HG03432 (cell line): ENCODE results near the gene GPSM1.

Experiments used
- ATAC-seq: cut with Tn5 transposase; IDR thresholded peaks from one replicate; pipeline ENCODE4 v1.9.1; 2021; ENCODE audit warnings: mild to moderate bottlenecking, moderate library complexity; ENCODE audit not compliant: unreplicated experiment

The GPSM1 gene

DNA sequence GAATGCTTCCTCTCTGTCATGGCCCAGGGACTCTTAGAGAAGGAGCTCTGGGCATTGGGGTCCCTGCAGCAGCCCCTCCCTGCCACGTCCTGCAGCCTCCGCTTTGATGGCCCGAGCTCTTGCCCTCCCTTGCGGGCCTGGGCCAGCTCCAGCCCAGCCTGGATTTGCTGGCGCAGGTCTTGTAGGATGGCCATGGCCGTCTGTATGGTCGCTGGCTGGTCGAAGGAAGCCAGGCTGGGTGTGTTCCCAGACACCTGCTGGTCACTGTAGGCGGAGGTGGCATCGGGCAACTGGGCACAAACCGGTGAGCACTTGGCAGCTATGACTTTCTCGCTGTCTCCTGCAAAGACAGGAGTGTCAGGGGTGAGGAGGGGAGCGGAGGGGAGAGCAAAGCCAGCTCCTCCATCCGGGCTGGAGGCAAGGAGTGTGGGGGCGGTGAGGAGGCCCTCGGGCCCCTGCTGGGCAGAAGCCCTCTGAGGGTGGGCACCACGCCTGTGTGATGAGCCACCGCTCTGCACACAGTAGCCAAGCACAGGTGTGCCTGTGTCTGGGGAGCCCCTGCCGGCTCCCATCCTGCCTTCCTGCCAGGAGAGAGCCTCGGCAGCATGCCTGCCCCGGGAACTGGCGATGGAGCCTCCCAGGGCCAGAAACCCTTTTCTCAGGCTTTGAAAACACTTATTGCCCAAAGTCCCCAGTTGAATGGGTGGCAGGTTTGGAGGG, 35.9 kb upstream of the GPSM1 start:
- ATAC-seq = no peak

DNA sequence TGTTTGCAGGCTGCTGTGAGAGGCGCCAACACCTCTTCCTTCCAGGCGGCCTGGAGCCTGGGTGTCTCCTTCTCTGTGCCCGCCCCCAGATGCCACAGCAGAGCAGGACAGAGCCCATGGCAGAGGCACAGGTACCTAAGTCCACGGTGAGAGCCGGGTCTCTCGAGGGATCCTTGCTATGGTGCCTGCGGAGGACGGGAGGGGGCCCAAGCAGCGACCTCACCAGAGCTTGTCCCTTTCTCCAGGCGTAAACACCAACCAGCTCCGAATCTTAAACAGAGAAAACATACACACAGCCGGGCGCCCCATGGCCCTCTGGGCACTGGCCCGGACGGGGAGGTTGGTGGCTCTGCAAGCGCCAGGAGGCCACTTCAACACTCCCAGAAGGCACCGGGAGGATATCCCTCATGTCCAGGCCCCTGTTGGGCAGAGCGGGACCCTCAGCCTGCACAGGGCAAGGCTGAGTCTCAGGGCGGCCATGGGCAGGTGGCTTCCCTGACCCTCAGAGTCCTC, 35.3 kb upstream of the GPSM1 start:
- no peak for ATAC-seq

DNA sequence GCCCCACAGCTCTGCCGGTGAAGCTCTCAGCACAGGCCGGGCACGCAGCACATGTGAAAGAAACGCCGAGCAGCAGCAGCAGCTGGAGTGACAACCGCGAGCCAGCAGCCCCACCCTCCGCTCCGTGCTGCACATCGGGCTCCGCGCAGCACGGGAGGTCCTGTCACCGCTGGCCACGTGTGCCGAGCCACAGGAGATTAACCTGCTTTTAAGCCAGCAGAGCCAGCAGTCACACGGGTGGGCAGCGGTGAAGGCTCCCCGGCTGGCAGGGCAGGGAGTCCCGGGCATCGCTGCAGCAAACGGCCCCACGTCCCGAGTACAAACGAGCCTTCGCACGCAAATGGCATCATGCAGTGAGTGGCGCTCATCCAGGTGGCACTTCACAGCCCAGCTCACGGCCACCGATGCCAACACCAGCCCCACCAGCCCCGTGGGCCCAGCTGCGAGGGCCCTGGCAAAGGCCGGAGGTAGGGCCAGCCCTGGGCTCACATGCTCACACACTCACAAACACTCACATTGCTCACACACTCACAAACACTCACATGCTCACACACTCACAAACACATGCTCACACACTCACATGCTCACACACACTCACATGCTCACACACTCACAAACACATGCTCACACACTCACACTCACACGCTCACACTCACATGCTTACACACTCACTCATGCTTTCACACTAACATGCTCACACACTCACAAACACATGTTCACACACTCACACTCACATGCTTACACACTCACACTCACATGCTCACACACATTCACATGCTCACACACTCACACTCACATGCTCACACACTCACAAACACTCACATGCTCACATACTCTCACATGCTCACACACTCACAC, 34.5 kb upstream of the GPSM1 start:
- ATAC-seq = no peak

DNA sequence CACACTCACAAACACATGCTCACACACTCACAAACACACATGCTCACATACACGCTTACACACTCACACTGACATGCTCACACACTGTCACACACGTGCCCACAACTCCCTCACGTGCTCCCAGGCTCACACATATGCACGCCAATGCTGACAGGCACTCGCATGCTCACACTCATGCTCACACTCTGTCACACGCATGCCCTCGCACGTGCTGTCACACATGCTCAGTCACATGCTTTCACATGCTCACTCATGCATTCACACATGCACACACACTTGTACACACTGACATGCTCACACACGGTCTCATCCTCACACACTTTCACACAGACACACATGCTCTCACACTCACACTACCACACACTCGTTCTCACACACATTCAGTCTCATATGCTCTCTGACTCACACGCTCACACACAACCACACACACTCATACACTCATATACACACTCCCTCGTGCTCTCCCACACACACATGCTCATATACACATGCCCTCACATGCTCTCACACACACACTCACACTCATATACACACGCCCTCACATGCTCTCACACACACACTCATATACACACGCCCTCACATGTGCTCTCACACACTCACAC, 33.8 kb upstream of the GPSM1 start:
- no peak for ATAC-seq

DNA sequence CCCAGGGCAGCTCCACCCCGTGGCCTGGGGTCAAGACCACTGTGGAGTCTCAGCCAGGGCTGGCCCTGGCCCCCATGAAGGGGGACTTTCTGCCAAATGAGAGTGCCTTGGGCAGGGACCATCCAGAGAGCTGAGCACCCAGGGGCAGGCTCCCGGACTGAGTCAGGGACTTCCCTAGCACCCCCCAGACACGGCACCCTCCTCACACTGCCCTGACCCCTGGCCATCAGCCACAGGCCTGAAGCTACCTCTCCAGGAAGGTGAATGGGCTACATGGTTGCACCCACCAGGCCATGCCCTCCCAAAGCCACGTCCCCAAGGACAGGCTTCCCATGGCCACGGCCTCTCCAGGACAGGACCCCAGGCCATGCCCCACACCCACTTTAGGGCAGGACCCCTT, 32.9 kb upstream of the GPSM1 start:
- no peak for ATAC-seq

DNA sequence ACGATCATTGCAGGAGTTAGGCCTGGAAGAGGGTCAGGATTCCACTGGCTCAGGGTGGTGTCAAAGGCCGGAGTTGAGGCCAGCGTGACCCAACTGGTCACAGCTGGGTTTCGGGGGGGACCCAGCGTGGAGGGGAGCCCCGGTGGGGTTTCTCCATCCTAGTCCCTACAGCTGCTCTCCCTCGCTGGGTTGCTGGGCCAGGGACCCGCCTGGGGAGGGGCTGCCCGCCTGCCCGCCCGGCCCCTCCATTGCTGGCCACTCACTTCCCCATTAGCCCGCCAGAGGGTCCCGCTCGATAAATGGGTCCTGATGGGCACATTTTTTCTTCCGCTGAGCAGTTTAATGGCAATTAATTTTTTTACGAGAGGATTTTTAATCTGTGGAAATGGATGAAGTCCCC, 32.3 kb upstream of the GPSM1 start:
- ATAC-seq = no peak

DNA sequence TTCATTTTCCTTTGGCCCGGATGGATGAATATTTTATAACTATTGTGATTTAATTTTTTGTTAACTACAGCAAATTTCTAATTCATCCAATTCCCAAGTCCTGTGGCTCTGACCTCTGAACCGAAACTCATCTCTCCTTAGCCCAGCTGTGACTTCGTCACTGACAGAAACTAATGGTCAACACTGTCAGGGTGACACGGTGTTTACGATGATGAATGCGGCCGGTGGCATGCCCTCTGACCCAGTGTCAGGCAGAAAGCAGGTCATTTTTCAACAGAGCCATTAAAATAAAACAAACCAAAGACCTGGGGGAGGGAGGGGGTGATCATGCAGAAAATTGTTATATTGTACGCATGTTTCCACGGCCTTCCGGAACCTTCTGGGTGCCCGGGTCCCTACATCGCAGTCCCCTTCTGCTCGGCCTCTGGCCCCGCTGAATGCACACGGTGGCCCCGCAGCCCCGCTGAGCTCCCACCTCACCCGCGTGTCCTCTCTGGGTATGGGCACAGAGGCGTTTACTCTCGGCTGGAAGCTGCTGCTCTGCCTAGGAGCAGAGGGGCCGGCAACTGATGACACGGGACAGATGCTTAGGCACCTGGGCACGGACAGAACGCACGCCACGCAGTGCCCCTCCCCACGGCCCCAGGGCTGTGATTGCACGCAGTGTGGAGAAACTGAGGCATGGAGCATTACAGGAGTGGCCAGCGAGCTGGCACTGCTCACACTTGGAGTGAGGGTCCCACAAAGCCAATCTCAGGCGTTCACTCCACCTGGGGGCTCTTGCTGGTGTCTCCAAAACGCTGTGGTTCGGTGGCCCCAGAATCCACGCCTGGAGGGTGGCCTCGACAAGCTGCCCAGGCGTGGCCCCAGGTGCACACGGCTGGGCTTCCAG, 31.6 kb upstream of the GPSM1 start:
- ATAC-seq = no peak

DNA sequence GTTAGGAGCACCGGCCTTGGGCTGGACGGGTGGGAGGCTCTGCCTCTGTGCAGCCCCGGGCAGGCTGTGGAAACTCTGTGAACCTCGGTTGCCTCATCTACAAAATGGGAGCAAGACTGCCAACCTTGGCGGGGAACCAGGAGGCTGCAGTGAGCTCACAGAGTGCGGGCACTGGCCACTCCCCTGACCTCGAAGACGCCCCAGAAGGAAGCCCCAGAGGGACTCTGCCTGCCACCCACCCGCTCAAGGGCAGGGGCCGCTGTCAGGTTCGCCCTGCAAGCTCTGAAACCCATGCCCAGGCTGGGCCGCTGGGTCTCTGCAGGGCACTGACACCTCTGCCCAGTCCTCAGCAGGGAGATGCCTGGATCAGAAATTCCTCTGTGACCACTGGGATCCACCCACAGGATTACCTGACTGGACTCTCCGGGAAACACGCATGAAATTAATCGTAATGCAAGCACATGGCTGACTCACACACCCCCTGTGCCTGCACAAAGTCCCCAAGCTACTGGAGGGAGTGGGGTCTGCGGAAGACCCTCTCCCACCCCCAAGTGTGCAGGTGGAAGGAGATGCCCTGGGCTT, 30.8 kb upstream of the GPSM1 start:
- no peak for ATAC-seq

DNA sequence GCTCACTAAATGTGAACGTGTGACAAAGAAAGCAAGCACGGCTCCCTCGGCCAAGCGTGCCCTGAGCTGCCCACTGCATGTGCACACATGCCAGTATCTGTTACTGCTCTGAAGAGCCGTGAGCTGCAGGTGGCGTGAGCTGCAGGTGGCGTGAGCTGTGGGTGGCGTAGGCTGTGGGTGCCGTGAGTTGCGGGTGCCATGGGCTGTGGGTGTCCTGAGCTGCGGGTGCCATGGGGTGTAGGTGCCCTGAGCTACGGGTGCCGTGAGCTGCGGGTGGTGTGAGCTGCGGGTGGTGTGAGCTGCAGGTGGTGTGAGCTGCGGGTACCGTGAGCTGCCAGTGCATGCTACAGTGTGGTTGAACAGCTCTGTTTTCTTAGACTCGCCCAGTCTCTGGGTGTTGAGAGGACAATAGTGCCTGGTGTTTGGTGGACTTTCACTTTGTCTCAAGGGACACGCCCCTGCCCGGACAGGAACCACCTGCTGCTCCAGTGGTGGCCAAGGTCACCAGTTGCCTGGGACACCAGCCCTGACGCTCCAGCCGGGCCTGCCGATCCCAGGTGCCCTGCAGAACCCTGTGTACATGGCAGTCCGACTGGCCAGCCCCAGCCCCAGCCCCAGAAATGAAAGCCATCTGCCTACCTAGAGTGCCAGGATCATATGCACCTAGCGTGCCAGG, 30.2 kb upstream of the GPSM1 start:
- no peak for ATAC-seq

DNA sequence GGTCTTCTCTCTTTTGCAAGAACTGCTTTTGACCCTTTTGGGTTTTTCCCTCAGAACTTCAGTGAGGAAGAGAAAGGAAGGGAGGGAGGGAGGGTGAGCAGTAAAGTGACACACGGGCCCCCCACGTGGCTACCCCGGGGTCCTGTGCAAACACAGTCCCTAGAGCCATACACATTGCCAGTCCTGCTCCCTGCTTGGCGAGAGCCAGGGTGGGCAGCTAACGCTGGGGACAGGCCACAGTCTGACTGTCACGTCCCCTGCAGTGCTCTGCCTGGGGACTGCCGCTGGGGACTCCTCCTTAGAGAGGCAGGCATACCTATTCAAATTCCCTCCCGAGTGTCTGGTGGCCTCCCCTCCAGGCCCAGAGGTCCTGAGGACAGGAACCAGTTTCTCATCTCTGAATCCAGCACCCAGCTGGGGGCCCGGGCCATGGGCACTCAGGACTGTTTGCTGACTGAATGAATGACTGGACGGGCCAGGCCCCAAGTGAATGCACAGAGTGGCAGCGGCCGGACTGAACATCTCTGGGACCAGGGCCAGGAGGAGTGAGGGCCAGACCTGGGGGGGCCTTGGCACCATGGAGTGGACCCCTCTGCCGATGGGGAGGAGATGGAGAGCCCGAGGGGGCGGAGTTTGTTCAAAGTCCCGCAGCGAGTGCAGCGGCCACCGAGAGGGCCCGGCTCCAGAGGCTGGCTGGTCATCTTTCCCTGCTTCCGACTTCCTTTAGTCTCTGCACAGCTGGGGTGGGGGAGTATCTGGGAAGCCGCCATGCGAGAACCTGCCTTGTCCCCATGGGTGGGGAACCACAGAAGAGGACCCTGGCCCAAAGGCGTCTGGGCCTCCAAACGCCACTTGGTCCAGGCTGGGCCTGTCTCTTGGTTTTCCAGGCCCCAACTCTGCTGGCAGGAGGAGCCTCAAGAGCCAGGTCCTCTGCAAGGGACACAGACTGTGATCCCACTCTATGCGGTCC, 29.3 kb upstream of the GPSM1 start:
- ATAC-seq = no peak

DNA sequence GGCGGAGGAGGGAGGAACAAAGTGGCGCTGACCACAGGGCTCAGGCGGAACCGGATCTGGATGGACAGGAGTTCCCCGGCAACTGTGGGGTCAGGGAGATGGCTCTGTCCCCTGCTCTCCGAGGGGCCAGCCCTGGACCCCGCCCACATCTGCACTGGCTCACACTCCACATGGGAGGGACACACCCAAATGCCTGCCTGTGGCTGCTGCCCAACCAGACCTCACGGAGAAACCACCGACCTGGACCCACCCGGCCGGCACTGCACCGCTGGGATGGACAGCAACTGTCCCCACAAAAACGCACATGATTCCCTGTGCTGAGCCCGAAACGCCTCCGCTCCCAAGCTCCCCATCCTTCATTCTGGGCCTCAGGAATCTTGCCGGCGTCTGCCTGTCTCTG, 28.2 kb upstream of the GPSM1 start:
- no peak for ATAC-seq

DNA sequence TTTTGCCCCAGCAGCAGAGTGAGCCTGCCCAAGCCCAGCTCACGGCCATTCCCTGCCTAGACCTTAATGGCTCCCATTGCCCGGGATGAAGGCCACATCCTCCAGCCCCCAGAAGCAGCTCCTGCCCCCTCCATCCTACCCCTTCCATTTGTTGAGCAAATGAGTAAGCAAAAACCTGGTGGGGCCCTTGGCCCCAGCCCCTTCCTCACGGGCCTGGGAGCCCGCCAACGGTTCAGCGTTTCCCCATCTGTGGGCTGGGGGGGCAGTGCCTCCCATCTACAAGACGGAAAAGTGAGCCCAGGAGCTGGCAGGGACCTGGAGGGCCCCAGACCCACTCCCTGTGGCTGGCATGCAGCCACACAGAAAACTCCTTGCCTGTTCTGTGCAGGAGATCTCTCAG, 27.8 kb upstream of the GPSM1 start:
- ATAC-seq = no peak

DNA sequence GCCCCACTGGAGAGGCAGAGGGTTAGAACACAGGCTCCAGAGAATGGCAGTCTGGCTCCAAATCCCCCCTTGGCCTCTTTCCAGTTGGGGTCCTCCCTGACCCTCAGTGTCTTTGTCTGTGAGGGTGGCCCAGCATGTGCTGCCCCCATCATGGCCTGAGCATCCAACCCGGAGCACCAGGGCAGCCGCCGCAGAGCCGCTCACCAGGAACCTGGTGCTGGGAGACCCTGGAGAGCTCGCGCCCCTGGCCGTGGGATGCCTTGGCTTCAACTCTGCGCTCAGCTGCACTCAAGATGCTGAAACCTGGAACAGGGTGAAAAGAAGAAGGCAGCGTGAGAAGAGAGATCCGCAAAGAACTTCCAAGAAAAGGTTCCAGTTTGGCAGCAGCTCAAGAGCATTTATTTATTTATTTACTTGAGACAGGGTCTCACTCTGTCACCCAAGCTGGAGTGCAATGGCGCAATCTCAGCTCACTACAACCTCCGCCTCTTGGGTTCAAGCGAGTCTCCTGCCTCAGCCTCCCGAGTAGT, 27.3 kb upstream of the GPSM1 start:
- ATAC-seq = no peak

DNA sequence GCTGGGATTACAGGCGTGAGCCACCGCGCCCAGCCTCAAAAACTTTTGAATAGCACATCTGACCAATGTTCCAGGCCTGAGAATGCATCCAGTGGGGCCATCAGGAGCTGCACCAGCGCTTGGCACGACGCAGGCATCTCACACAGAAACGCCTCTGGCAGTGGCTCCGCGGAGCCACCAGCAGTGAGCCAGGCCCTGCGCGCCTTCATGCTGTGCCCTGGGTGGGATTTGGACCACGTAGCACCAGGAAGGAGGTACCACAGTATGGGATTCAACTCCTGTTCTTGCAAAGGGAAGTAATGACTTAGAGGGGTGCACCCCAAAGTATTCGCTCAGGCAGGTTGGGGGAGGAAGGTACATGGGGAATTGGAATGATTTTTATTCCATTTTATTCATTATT, 26.5 kb upstream of the GPSM1 start:
- no peak for ATAC-seq

DNA sequence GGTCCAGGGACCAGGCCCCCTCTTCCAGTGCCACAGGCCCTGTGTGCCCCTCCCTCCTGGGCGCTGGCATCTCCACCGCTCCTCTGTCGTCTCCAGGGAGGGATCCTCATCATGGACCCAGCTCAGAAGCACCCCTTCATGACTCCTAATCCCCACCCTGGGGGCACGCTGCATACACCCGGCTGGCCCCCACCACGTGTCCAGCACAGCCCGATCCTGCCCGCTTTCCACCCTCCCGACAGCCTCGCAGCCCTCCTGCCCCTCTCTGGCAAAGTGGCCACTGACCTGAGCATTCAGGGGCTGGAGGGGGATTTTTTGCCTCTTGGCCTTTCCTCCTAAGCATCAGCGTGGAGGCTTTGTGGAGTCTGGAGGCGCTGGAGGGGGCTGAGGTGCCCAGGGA, 24.8 kb upstream of the GPSM1 start:
- ATAC-seq = no peak

DNA sequence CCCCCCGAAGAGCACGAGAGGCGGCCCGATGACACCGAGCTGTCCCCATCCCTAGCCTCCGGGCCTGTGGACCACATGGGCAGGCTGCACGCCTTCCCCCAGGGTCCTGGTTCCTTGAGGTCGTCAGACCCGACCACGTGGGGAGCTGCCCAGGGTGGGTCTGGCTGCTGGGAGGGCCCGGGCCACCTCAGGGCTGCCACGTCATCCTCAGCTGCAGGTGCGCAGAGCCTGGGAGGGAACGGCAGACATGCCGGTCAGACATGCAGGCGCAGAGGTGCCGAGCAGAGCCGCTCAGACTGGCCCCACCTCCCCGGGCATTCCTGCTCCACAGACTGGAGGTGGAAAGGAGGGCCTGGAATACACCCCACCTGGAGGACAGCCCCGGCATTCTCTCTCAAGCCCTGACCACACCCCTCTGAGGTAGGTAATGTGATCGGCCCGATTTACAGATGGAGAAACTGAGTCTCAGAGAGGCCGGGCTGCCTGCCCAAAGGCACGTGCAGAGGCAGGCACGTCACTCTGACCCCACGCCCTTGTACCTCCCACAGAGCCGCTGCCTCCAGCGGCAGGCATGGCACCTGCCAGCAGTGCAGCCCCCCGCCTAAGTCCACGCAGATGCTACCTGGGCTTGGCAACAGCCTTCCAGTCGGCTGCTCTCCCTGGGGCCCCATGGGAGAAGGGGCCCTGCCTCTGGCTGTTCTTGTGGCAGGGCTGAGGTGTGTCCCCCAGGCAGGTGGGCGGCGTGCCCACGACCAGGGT, 24.1 kb upstream of the GPSM1 start:
- ATAC-seq = no peak

DNA sequence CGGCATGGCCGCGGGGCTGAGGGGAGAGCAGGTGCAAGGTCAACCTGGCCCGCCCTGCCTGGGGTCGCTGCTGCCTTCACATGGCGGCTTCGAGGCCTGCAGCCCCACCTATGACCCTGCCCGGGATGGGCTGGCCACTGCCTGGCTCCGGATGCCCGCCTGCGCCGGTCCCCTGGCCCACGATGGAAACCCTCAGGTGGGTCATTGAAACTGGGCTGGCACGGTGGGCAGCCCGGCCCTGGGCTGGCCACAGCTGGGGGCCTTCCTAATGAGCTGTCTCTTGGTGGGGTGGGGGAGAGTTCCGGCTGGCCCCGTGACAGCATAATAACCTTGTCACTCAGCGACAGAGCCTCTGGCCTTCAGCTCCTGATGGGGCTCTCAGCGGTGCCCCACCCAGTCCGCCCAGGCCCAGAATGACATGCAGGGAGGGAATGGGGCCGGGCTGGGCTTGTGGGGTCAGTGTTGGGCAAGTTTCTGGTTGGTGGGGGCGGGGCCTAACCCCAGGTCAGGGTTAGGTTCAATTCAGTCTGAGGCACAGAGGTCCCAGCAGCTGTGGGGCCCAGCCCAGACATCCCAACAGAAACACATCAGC, 23.4 kb upstream of the GPSM1 start, which contains the start of gene CCDC187:
Gene CCDC187, minus strand, starts transcription at position 270 of the 592 bp plus-strand sequence. Its CDS starts 264 bp downstream, at position 6.
- ATAC-seq = no peak
